Esophagus squamous epithelium (tissue), 4 donors: Measurements from ENCODE around the gene CCDC175.

Experiments used
- POLR2A ChIP-seq, 4 donors: fragments of 450-650 bp; IDR thresholded peaks; one replicate each; pipeline ENCODE4 v1.6.1; 2017; ENCODE audit warnings: antibody characterized with exemption in 4 of 4, mild to moderate bottlenecking in 4 of 4, moderate library complexity in 3 of 4
- TF ChIP-seq, protein P1 (sequence below), 6 experiments: fragments of 450-650 bp in 4 of 6; fragments of 200-600 bp in 2 of 6; sonication (generic) in 2 of 6; IDR thresholded peaks; one replicate each; pipeline ENCODE4 v1.5.1; 2016 to 2019; ENCODE audit warnings: antibody characterized with exemption in 6 of 6, mild to moderate bottlenecking in 4 of 6, moderate library complexity in 4 of 6

DNA sequence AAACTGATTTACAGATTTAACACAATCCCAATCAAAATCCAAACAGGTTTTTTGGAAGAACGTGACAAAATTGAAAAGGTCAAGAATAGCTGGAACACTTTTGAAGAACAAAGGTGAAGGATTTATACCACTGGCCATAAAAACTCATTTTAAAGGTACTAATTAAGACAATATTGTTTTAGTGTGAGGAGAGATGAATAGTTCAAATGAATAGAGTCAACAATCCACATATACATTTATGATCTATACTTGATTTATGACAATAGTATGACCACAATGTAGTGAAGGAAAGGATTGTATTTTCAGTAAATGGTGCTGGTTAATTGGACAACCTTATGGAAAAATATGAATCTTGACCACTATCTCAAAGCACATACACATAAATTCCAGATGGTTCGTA is 29.3 kb downstream of the CCDC175 start:
- TF ChIP-seq, protein P1, sequence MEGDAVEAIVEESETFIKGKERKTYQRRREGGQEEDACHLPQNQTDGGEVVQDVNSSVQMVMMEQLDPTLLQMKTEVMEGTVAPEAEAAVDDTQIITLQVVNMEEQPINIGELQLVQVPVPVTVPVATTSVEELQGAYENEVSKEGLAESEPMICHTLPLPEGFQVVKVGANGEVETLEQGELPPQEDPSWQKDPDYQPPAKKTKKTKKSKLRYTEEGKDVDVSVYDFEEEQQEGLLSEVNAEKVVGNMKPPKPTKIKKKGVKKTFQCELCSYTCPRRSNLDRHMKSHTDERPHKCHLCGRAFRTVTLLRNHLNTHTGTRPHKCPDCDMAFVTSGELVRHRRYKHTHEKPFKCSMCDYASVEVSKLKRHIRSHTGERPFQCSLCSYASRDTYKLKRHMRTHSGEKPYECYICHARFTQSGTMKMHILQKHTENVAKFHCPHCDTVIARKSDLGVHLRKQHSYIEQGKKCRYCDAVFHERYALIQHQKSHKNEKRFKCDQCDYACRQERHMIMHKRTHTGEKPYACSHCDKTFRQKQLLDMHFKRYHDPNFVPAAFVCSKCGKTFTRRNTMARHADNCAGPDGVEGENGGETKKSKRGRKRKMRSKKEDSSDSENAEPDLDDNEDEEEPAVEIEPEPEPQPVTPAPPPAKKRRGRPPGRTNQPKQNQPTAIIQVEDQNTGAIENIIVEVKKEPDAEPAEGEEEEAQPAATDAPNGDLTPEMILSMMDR (IDR thresholded peaks at IDR 0.05), result no peak
- no peak for TF ChIP-seq POLR2A (IDR thresholded peaks at IDR 0.05)
